Neural cell (in vitro differentiated cells): ENCODE data around the gene LRBA.

Source experiments
- CTCF ChIP-seq: fragments of 450-650 bp; IDR thresholded peaks from 2 replicates; pipeline ENCODE4 v1.5.1; 2014; ENCODE audit warnings: antibody characterized with exemption, mild to moderate bottlenecking, moderate library complexity; ENCODE audit not compliant: poor library complexity, severe bottlenecking
- EP300 ChIP-seq: fragments of 450-650 bp; conservative IDR thresholded peaks from 2 replicates; pipeline ENCODE4 v1.6.1; 2014; ENCODE audit warnings: antibody characterized with exemption, mild to moderate bottlenecking, moderate library complexity; ENCODE audit not compliant: poor library complexity, severe bottlenecking
- EZH2 ChIP-seq: fragments of 200-600, 300-800 bp; shearing (Covaris generic), sonication (generic); IDR thresholded peaks from 2 replicates; pipeline ENCODE4 v1.6.1; 2014; ENCODE audit warnings: antibody characterized with exemption, low read length, borderline replicate concordance, mild to moderate bottlenecking; ENCODE audit not compliant: insufficient read depth, poor library complexity, severe bottlenecking
- MXI1 ChIP-seq: fragments of 450-650 bp; conservative IDR thresholded peaks from 2 replicates; pipeline ENCODE4 v1.6.1; 2014; ENCODE audit warnings: antibody characterized with exemption, mild to moderate bottlenecking; ENCODE audit not compliant: poor library complexity, severe bottlenecking
- POLR2AphosphoS5 ChIP-seq: IDR thresholded peaks from 2 replicates; pipeline ENCODE4 v1.6.1; 2012
- RAD21 ChIP-seq: fragments of 450-650 bp; conservative IDR thresholded peaks from 2 replicates; pipeline ENCODE4 v1.6.1; 2014; ENCODE audit warnings: antibody characterized with exemption, mild to moderate bottlenecking, moderate library complexity
- REST ChIP-seq: IDR thresholded peaks from 2 replicates; pipeline ENCODE4 v1.6.1; 2012; ENCODE audit warnings: borderline replicate concordance
- SMC3 ChIP-seq: fragments of 450-650 bp; conservative IDR thresholded peaks from 2 replicates; pipeline ENCODE4 v1.6.1; 2014; ENCODE audit warnings: antibody characterized with exemption, mild to moderate bottlenecking, moderate library complexity; ENCODE audit not compliant: poor library complexity
- TAF1 ChIP-seq: IDR thresholded peaks from 2 replicates; pipeline ENCODE4 v1.6.1; 2012; ENCODE audit warnings: low read depth

- TF ChIP-seq POLR2AphosphoS5 = no peak
- TF ChIP-seq REST = no peak
- no peak for TF ChIP-seq CTCF
- TF ChIP-seq EZH2 = no peak
- TF ChIP-seq EP300 = no peak
- TF ChIP-seq SMC3 = no peak
- TF ChIP-seq TAF1 = no peak
- no peak for TF ChIP-seq RAD21
- TF ChIP-seq MXI1 = no peak
These were observed 643.2 kb downstream of the LRBA start for GRCh38 chr4:150371869-150372268.
